ENCODE results near the gene TMEM219.

Gene TMEM219

GRCh38 chr16:29961479-29962343 lies at the start of gene TMEM219:
TMEM219 (plus strand) TSS chr16:29962079; CDS start chr16:29963144, 1,065 bp downstream.
- H3K27ac ChIP-seq (ENCODE audit: low read depth, low read length, poor library complexity, severe bottlenecking): peak within 1 kb of the TSS; percentile 15
- no peaks in the 10 kb centered on the region for H3K79me2 ChIP-seq (ENCODE audit: insufficient read depth, low read length)
- peak within 1 kb of the TSS; percentile 70; the same call in 1 of the 2 replicates for H2AFZ ChIP-seq (ENCODE audit: low read length)
- H4K20me1 ChIP-seq (ENCODE audit: insufficient read depth, low read length): no peaks in the 10 kb centered on the region
- H3K9ac ChIP-seq (ENCODE audit: low read length): peak within 1 kb of the TSS; percentile 77
- H3K9me2 ChIP-seq (ENCODE audit: low read depth, low read length): no peaks in the 10 kb centered on the region
- no peaks in the 10 kb centered on the region for H3F3A ChIP-seq (ENCODE audit: insufficient read depth, low read length)
- peak within 1 kb of the TSS; percentile 67 for H3K4me3 ChIP-seq (ENCODE audit: low read depth, low read length, poor library complexity, severe bottlenecking)
- H3K36me3 ChIP-seq (ENCODE audit: insufficient read depth, low read length): no peaks in the 10 kb centered on the region
- TF ChIP-seq EZH2 (IDR thresholded peaks at IDR 0.05; ENCODE audit: borderline replicate concordance, low read length): no peak
- TF ChIP-seq CTCF (IDR thresholded peaks at IDR 0.05; ENCODE audit: low read length): peak; percentile 23; the same call in 1 of the 2 replicates
- H3K4me1 ChIP-seq (ENCODE audit: insufficient read depth, low read length, severe bottlenecking): peaks cover 15% of the 10 kb centered on the region
- H3K9me3 ChIP-seq (ENCODE audit: low read length): no peaks in the 10 kb centered on the region
- peak within 1 kb of the TSS; percentile 89 for H3K4me2 ChIP-seq (ENCODE audit: low read length)
- H3K27me3 ChIP-seq (ENCODE audit: insufficient read depth, low read length): no peaks in the 10 kb centered on the region

GRCh38 chr16:29912087-29912486 lies 49.8 kb upstream of the TMEM219 start:
- Histone ChIP-seq H3F3A (ENCODE audit: insufficient read depth, low read length) (no peaks in the 10 kb centered on the region), H3K4me1 (ENCODE audit: insufficient read depth, low read length, severe bottlenecking) (no peaks in the 10 kb centered on the region), H3K9me3 (ENCODE audit: low read length) (no peaks in the 10 kb centered on the region), H3K9ac (ENCODE audit: low read length) (no peak overlapping the region), H3K27me3 (ENCODE audit: insufficient read depth, low read length) (no peaks in the 10 kb centered on the region), H3K9me2 (ENCODE audit: low read depth, low read length) (no peaks in the 10 kb centered on the region), H3K4me3 (ENCODE audit: low read depth, low read length, poor library complexity, severe bottlenecking) (no peak overlapping the region), H4K20me1 (ENCODE audit: insufficient read depth, low read length) (no peaks in the 10 kb centered on the region), H3K4me2 (ENCODE audit: low read length) (no peak overlapping the region), H2AFZ (ENCODE audit: low read length) (no peak overlapping the region), H3K36me3 (ENCODE audit: insufficient read depth, low read length) (no peaks in the 10 kb centered on the region), H3K79me2 (ENCODE audit: insufficient read depth, low read length) (no peaks in the 10 kb centered on the region), H3K27ac (ENCODE audit: low read depth, low read length, poor library complexity, severe bottlenecking) (no peak overlapping the region)
- TF ChIP-seq EZH2 (IDR thresholded peaks at IDR 0.05; ENCODE audit: borderline replicate concordance, low read length): no peak
- no peak for TF ChIP-seq CTCF (IDR thresholded peaks at IDR 0.05; ENCODE audit: low read length)

- Histone ChIP-seq H3K36me3 (ENCODE audit: insufficient read depth, low read length) (no peaks in the 10 kb centered on the region), H3K4me3 (ENCODE audit: low read depth, low read length, poor library complexity, severe bottlenecking) (no peak overlapping the region), H3F3A (ENCODE audit: insufficient read depth, low read length) (no peaks in the 10 kb centered on the region), H3K9me3 (ENCODE audit: low read length) (no peaks in the 10 kb centered on the region), H3K9ac (ENCODE audit: low read length) (no peak overlapping the region), H3K4me2 (ENCODE audit: low read length) (no peak overlapping the region), H3K4me1 (ENCODE audit: insufficient read depth, low read length, severe bottlenecking) (no peaks in the 10 kb centered on the region), H4K20me1 (ENCODE audit: insufficient read depth, low read length) (no peaks in the 10 kb centered on the region), H3K79me2 (ENCODE audit: insufficient read depth, low read length) (no peaks in the 10 kb centered on the region), H3K27ac (ENCODE audit: low read depth, low read length, poor library complexity, severe bottlenecking) (no peak overlapping the region), H3K9me2 (ENCODE audit: low read depth, low read length) (no peaks in the 10 kb centered on the region), H2AFZ (ENCODE audit: low read length) (no peak overlapping the region), H3K27me3 (ENCODE audit: insufficient read depth, low read length) (no peaks in the 10 kb centered on the region)
- TF ChIP-seq CTCF (IDR thresholded peaks at IDR 0.05; ENCODE audit: low read length) (no peak), EZH2 (IDR thresholded peaks at IDR 0.05; ENCODE audit: borderline replicate concordance, low read length) (no peak)
Observed at GRCh38 chr16:29913514-29913913, 48.4 kb upstream of the TMEM219 start.
